ENCODE measurements around the gene TTC28.
"Not testable (repeated sequence)": the region's sequence is repeated elsewhere in the genome, so short reads cannot be mapped to it uniquely, and the experiment has no call there.

The TTC28 gene

DNA sequence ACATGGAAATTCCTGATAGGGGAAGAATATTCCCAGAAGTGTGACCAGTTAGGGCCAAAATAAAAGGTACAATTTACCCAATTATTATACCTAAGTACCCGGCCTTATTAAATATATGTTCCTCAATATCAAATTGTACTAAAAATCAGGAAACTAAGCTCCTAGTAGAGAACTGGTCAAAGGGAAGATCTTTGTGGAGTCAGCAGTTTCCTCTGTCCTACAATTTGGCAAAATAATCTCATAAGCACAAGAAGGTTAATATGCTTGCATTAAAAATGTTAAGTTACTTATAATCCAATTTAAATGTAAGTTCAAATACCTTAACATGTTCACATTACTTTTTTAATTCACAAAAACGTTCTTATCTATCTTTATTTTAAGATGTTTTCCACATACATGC lies 10.3 kb downstream of the TTC28 start:
- H3K4me2 ChIP-seq (ENCODE audit: low read depth, low read length, poor library complexity, severe bottlenecking), result no peak overlapping the region
- no peak overlapping the region for H3K27ac ChIP-seq (ENCODE audit: low read depth, low read length)
- peaks cover 4% of the 10 kb centered on the region; the same call in 1 of the 2 replicates for H3K9me3 ChIP-seq (ENCODE audit: insufficient read depth, low read length)
- H3K9me2 ChIP-seq (replicated peaks; ENCODE audit: insufficient read depth, low read length), result no peaks in the 10 kb centered on the region
- H3K36me3 ChIP-seq (ENCODE audit: low read length), result no peaks in the 10 kb centered on the region
- H2AFZ ChIP-seq (ENCODE audit: low read depth, low read length, severe bottlenecking), result no peak overlapping the region
- no peaks in the 10 kb centered on the region for H4K20me1 ChIP-seq (ENCODE audit: low read depth, low read length)
- no peak overlapping the region for H3K9ac ChIP-seq (ENCODE audit: low read length)
- peaks cover 4% of the 10 kb centered on the region for H3F3A ChIP-seq (ENCODE audit: insufficient read depth)
- H3K79me2 ChIP-seq (ENCODE audit: insufficient read depth, low read length), result no peaks in the 10 kb centered on the region
- TF ChIP-seq, protein P1, sequence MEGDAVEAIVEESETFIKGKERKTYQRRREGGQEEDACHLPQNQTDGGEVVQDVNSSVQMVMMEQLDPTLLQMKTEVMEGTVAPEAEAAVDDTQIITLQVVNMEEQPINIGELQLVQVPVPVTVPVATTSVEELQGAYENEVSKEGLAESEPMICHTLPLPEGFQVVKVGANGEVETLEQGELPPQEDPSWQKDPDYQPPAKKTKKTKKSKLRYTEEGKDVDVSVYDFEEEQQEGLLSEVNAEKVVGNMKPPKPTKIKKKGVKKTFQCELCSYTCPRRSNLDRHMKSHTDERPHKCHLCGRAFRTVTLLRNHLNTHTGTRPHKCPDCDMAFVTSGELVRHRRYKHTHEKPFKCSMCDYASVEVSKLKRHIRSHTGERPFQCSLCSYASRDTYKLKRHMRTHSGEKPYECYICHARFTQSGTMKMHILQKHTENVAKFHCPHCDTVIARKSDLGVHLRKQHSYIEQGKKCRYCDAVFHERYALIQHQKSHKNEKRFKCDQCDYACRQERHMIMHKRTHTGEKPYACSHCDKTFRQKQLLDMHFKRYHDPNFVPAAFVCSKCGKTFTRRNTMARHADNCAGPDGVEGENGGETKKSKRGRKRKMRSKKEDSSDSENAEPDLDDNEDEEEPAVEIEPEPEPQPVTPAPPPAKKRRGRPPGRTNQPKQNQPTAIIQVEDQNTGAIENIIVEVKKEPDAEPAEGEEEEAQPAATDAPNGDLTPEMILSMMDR (IDR thresholded peaks at IDR 0.05; ENCODE audit: insufficient read depth, low read length, poor library complexity, severe bottlenecking), result no peak
- TF ChIP-seq EZH2phosphoT487 (conservative IDR thresholded peaks at IDR 0.05; ENCODE audit: low read length), result no peak
- H3K27me3 ChIP-seq (ENCODE audit: low read length), result no peaks in the 10 kb centered on the region
- H3K4me3 ChIP-seq (ENCODE audit: insufficient read depth, low read length, poor library complexity, severe bottlenecking), result no peak overlapping the region

- H3K36me3 ChIP-seq (ENCODE audit: low read length); H3K4me2 ChIP-seq (ENCODE audit: low read depth, low read length, poor library complexity, severe bottlenecking); H3K9me3 ChIP-seq (ENCODE audit: insufficient read depth, low read length); H3K9me2 ChIP-seq (replicated peaks; ENCODE audit: insufficient read depth, low read length); H2AFZ ChIP-seq (ENCODE audit: low read depth, low read length, severe bottlenecking); H3K9ac ChIP-seq (ENCODE audit: low read length); H3K79me2 ChIP-seq (ENCODE audit: insufficient read depth, low read length); H3F3A ChIP-seq (ENCODE audit: insufficient read depth); H3K27me3 ChIP-seq (ENCODE audit: low read length); H3K4me3 ChIP-seq (ENCODE audit: insufficient read depth, low read length, poor library complexity, severe bottlenecking); H4K20me1 ChIP-seq (ENCODE audit: low read depth, low read length); H3K27ac ChIP-seq (ENCODE audit: low read depth, low read length): not testable (repeated sequence)
Measured at GRCh38 chr22:28663569-28663942, 16.1 kb downstream of the TTC28 start.

GRCh38 chr22:28658448-28658847 lies 21.2 kb downstream of the TTC28 start:
- H3K4me2 ChIP-seq (ENCODE audit: low read depth, low read length, poor library complexity, severe bottlenecking), result no peak overlapping the region
- H2AFZ ChIP-seq (ENCODE audit: low read depth, low read length, severe bottlenecking), result no peak overlapping the region
- H3K79me2 ChIP-seq (ENCODE audit: insufficient read depth, low read length), result no peaks in the 10 kb centered on the region
- TF ChIP-seq EZH2phosphoT487 (conservative IDR thresholded peaks at IDR 0.05; ENCODE audit: low read length), result no peak
- TF ChIP-seq, protein P1 (IDR thresholded peaks at IDR 0.05; ENCODE audit: insufficient read depth, low read length, poor library complexity, severe bottlenecking), result no peak
- H3K27me3 ChIP-seq (ENCODE audit: low read length), result no peaks in the 10 kb centered on the region
- no peaks in the 10 kb centered on the region for H3K9me3 ChIP-seq (ENCODE audit: insufficient read depth, low read length)
- no peaks in the 10 kb centered on the region for H4K20me1 ChIP-seq (ENCODE audit: low read depth, low read length)
- H3K9me2 ChIP-seq (replicated peaks; ENCODE audit: insufficient read depth, low read length), result no peaks in the 10 kb centered on the region
- H3K27ac ChIP-seq (ENCODE audit: low read depth, low read length), result no peak overlapping the region
- no peak overlapping the region for H3K9ac ChIP-seq (ENCODE audit: low read length)
- H3K36me3 ChIP-seq (ENCODE audit: low read length), result no peaks in the 10 kb centered on the region
- no peak overlapping the region for H3K4me3 ChIP-seq (ENCODE audit: insufficient read depth, low read length, poor library complexity, severe bottlenecking)
- no peaks in the 10 kb centered on the region for H3F3A ChIP-seq (ENCODE audit: insufficient read depth)

DNA sequence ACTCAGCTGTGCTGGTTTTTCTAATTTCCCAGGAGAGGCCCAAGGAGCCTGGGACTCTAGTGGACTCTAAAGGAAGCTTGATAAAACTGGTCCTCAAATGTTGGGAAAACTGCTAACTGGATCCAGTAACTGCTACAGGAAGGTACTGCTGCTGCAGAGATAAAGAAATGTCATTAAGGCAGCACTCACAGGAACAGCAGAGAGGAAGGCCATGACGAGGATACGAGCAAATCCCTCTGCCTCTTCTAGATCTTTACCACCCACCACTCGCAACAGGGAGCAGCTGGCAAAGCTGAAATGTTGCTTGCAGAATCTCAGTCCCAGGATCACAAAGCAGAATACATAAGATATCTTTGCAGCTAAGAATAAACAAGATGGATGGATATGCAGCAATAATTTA lies 23.5 kb downstream of the TTC28 start:
- Histone ChIP-seq H4K20me1 (ENCODE audit: low read depth, low read length) (no peaks in the 10 kb centered on the region), H3K79me2 (ENCODE audit: insufficient read depth, low read length) (no peaks in the 10 kb centered on the region), H3K27me3 (ENCODE audit: low read length) (no peaks in the 10 kb centered on the region), H3K27ac (ENCODE audit: low read depth, low read length) (no peak overlapping the region), H3K4me2 (ENCODE audit: low read depth, low read length, poor library complexity, severe bottlenecking) (no peak overlapping the region), H3K9me3 (ENCODE audit: insufficient read depth, low read length) (no peaks in the 10 kb centered on the region), H3K36me3 (ENCODE audit: low read length) (no peaks in the 10 kb centered on the region), H3K9me2 (replicated peaks; ENCODE audit: insufficient read depth, low read length) (no peaks in the 10 kb centered on the region), H3K9ac (ENCODE audit: low read length) (no peak overlapping the region), H2AFZ (ENCODE audit: low read depth, low read length, severe bottlenecking) (no peak overlapping the region), H3K4me3 (ENCODE audit: insufficient read depth, low read length, poor library complexity, severe bottlenecking) (no peak overlapping the region), H3F3A (ENCODE audit: insufficient read depth) (no peaks in the 10 kb centered on the region)
- TF ChIP-seq EZH2phosphoT487 (conservative IDR thresholded peaks at IDR 0.05; ENCODE audit: low read length), result no peak
- TF ChIP-seq, protein P1 (IDR thresholded peaks at IDR 0.05; ENCODE audit: insufficient read depth, low read length, poor library complexity, severe bottlenecking), result no peak

Measured in SU-DHL-6 (cell line).